WTC11 (cell line): ENCODE data around the gene FOXP4.

Experiments
- CREB1 ChIP-seq: sonication (generic); formaldehyde crosslinking; IDR thresholded peaks from 2 replicates; pipeline ENCODE4 v1.8.0; 2023; ENCODE audit warnings: mild to moderate bottlenecking, missing genetic modification reagents
- CTCF ChIP-seq: fragments of 200-600 bp; IDR thresholded peaks from 2 replicates; pipeline ENCODE4 v1.8.0; 2022; ENCODE audit warnings: antibody characterized with exemption
- TF ChIP-seq, protein P1 (sequence below): sonication (generic); formaldehyde crosslinking; IDR thresholded peaks from 2 replicates; pipeline ENCODE4 v1.8.1; 2022; ENCODE audit warnings: low read depth, missing genetic modification reagents, borderline replicate concordance
- TF ChIP-seq, protein P2 (sequence below): sonication (generic); formaldehyde crosslinking; conservative IDR thresholded peaks from 2 replicates; pipeline ENCODE4 v1.8.1; 2022; ENCODE audit warnings: mild to moderate bottlenecking, missing genetic modification reagents
- TF ChIP-seq, protein P3 (sequence below): sonication (generic); formaldehyde crosslinking; IDR thresholded peaks from 2 replicates; pipeline ENCODE4 v1.8.1; 2023; ENCODE audit warnings: mild to moderate bottlenecking, missing genetic modification reagents, borderline replicate concordance

DNA sequence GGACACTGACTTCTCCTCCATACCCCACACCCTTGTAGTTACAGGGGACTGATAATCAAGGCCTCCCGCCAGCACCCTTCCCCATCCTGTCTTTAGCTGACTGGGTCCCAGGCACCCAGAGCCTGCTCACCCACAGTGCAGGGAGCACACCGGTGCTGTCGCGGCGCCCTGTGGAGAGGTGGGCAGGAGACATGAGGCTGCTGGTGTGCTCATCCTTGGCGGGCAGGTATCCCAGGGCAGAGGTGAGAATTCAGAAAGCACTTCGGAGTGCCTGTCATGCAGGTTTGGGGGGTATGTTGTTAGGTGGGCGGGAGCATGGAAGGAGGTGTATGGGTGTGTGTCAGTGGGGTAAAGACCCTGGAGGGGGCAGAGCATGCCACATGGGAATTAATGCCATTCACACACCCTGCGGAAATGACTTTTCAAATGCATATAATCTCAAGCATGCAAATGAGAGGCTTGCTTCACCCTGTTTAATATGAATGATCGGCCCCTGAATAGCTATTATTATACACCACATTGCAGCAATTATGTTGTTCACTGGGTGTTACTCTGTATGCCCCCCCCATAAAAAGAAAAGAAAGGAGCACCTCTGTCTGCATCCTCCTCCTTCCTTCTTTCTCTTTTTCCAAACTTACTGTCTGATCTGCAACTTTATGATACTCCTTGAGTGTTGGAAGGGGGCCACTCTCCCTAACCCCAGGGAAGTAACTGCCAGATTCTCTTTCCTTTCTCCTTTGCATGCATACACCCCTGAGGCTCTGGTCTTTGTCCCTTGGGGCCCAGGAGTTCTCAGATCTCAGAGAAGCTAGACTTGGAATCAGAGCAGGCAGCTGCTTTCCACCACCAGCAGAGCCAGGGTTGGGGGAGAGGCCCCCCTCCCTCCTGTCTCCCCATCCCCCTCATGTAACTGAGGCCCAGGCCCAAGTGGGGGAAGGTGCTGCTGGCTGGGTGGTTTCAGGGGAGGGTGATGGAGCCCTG is 16.0 kb downstream of the FOXP4 start:
- TF ChIP-seq, protein P1, sequence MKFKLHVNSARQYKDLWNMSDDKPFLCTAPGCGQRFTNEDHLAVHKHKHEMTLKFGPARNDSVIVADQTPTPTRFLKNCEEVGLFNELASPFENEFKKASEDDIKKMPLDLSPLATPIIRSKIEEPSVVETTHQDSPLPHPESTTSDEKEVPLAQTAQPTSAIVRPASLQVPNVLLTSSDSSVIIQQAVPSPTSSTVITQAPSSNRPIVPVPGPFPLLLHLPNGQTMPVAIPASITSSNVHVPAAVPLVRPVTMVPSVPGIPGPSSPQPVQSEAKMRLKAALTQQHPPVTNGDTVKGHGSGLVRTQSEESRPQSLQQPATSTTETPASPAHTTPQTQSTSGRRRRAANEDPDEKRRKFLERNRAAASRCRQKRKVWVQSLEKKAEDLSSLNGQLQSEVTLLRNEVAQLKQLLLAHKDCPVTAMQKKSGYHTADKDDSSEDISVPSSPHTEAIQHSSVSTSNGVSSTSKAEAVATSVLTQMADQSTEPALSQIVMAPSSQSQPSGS (CRISPR knock-in tag), result no peak
- TF ChIP-seq, protein P2, sequence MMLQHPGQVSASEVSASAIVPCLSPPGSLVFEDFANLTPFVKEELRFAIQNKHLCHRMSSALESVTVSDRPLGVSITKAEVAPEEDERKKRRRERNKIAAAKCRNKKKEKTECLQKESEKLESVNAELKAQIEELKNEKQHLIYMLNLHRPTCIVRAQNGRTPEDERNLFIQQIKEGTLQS (CRISPR knock-in tag), result no peak
- TF ChIP-seq, protein P3, sequence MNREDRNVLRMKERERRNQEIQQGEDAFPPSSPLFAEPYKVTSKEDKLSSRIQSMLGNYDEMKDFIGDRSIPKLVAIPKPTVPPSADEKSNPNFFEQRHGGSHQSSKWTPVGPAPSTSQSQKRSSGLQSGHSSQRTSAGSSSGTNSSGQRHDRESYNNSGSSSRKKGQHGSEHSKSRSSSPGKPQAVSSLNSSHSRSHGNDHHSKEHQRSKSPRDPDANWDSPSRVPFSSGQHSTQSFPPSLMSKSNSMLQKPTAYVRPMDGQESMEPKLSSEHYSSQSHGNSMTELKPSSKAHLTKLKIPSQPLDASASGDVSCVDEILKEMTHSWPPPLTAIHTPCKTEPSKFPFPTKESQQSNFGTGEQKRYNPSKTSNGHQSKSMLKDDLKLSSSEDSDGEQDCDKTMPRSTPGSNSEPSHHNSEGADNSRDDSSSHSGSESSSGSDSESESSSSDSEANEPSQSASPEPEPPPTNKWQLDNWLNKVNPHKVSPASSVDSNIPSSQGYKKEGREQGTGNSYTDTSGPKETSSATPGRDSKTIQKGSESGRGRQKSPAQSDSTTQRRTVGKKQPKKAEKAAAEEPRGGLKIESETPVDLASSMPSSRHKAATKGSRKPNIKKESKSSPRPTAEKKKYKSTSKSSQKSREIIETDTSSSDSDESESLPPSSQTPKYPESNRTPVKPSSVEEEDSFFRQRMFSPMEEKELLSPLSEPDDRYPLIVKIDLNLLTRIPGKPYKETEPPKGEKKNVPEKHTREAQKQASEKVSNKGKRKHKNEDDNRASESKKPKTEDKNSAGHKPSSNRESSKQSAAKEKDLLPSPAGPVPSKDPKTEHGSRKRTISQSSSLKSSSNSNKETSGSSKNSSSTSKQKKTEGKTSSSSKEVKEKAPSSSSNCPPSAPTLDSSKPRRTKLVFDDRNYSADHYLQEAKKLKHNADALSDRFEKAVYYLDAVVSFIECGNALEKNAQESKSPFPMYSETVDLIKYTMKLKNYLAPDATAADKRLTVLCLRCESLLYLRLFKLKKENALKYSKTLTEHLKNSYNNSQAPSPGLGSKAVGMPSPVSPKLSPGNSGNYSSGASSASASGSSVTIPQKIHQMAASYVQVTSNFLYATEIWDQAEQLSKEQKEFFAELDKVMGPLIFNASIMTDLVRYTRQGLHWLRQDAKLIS, result no peak
- TF ChIP-seq CTCF (no peak), CREB1 (no peak)
